ENCODE results near the gene CRYZ.
"Not testable (repeated sequence)": the region's sequence is repeated elsewhere in the genome, so short reads cannot be mapped to it uniquely, and the experiment has no call there.

CRYZ gene

GRCh38 chr1:74732071-74732946 is 541 bp downstream of the CRYZ start:
- H3K9me3 ChIP-seq (ENCODE audit: control insufficient read depth in 5 of 5, low read length in 5 of 5); H3K36me3 ChIP-seq (ENCODE audit: control insufficient read depth in 5 of 5, insufficient read depth in 5 of 5, low read length in 5 of 5); H3K27me3 ChIP-seq (ENCODE audit: control insufficient read depth in 5 of 5, insufficient read depth in 4 of 5, low read length in 5 of 5): not testable (repeated sequence)
- H3K4me1 ChIP-seq (ENCODE audit: control insufficient read depth in 5 of 5, insufficient read depth in 5 of 5, low read length in 5 of 5): peaks cover 7 to 49% (median 28%) of the 10 kb centered on the region in 5 donors
- peak overlapping the region; percentile 71 to 95 (median 81) for H3K9ac ChIP-seq (ENCODE audit: low read length in 5 of 5)
- peak overlapping the region; percentile 96 for H3K27ac ChIP-seq (ENCODE audit: low read depth, low read length)
- peak overlapping the region; percentile 83 to 100 (median 99) for H3K4me3 ChIP-seq (ENCODE audit: low read depth in 1 of 5, low read length in 5 of 5)

GRCh38 chr1:74731399-74732052 is 1.3 kb downstream of the CRYZ start:
- H3K27ac ChIP-seq (ENCODE audit: low read depth, low read length): no peak overlapping the region
- H3K4me3 ChIP-seq (ENCODE audit: low read depth in 1 of 5, low read length in 5 of 5): peak overlapping the region in 2 of 5 donors; percentile 35 to 42
- H3K9ac ChIP-seq (ENCODE audit: low read length in 5 of 5): peak overlapping the region in 2 of 5 donors; percentile 29 to 31
- H3K4me1 ChIP-seq (ENCODE audit: control insufficient read depth in 5 of 5, insufficient read depth in 5 of 5, low read length in 5 of 5): peaks cover 7 to 49% (median 28%) of the 10 kb centered on the region in 5 donors
- H3K36me3 ChIP-seq (ENCODE audit: control insufficient read depth in 5 of 5, insufficient read depth in 5 of 5, low read length in 5 of 5): no peaks in the 10 kb centered on the region
- H3K27me3 ChIP-seq (ENCODE audit: control insufficient read depth in 5 of 5, insufficient read depth in 4 of 5, low read length in 5 of 5): no peaks in the 10 kb centered on the region
- H3K9me3 ChIP-seq (ENCODE audit: control insufficient read depth in 5 of 5, low read length in 5 of 5): no peaks in the 10 kb centered on the region

DNA sequence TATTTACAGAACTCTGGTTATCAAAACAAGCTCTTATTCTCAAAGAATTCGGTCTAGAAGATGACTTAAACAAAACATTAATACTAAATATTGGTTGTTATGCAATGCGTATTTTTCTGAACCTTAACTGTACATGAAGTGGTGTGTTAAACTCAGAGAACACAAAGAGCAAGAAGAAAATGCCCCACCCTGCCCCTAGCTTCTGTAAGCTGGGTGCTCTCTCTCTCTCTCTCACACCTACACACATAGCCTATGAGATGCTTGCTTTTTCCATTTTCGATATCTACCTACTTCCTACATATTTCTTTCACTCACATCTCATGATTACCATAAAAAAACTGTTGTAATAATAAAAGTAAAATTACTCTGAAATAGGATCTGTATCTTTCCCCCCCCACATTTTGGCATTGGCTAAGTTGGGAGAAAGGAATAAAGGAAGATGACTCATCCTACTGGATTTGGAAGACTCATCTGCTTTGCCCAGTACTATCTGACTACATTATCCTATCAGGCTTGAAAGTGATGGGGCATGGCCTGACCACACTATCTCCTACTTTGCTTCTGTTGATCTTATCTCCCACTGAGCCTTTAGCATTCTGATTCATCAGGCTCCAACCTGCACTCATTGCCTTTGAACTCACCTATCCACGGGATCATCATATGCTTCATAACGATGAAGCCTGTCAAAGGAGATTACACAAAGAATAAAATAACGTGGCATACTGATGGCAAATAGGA is 2.9 kb downstream of the CRYZ start:
- H3K4me3 ChIP-seq (ENCODE audit: low read depth in 1 of 5, low read length in 5 of 5): no peak overlapping the region
- H3K9ac ChIP-seq (ENCODE audit: low read length in 5 of 5): no peak overlapping the region
- H3K4me1 ChIP-seq (ENCODE audit: control insufficient read depth in 5 of 5, insufficient read depth in 5 of 5, low read length in 5 of 5): peaks cover 7 to 49% (median 28%) of the 10 kb centered on the region in 5 donors
- peak overlapping the region; percentile 5 for H3K27ac ChIP-seq (ENCODE audit: low read depth, low read length)
- H3K36me3 ChIP-seq (ENCODE audit: control insufficient read depth in 5 of 5, insufficient read depth in 5 of 5, low read length in 5 of 5): peaks cover 0 to under 1% (median 0%) of the 10 kb centered on the region in 5 donors
- H3K9me3 ChIP-seq (ENCODE audit: control insufficient read depth in 5 of 5, low read length in 5 of 5): peaks cover 0 to 5% (median 0%) of the 10 kb centered on the region in 5 donors
- H3K27me3 ChIP-seq (ENCODE audit: control insufficient read depth in 5 of 5, insufficient read depth in 4 of 5, low read length in 5 of 5): no peaks in the 10 kb centered on the region

- Histone ChIP-seq H3K9me3 (ENCODE audit: control insufficient read depth in 5 of 5, low read length in 5 of 5) (peaks cover 0 to 5% (median 0%) of the 10 kb centered on the region in 5 donors), H3K27me3 (ENCODE audit: control insufficient read depth in 5 of 5, insufficient read depth in 4 of 5, low read length in 5 of 5) (no peaks in the 10 kb centered on the region), H3K4me3 (ENCODE audit: low read depth in 1 of 5, low read length in 5 of 5) (no peak overlapping the region), H3K9ac (ENCODE audit: low read length in 5 of 5) (peak overlapping the region in 1 of 5 donors; percentile 54), H3K4me1 (ENCODE audit: control insufficient read depth in 5 of 5, insufficient read depth in 5 of 5, low read length in 5 of 5) (peaks cover 7 to 41% (median 18%) of the 10 kb centered on the region in 5 donors), H3K36me3 (ENCODE audit: control insufficient read depth in 5 of 5, insufficient read depth in 5 of 5, low read length in 5 of 5) (peaks cover 0 to 9% (median 3%) of the 10 kb centered on the region in 5 donors), H3K27ac (ENCODE audit: low read depth, low read length) (peak overlapping the region; percentile 70)
Observed at GRCh38 chr1:74728736-74729135, 4.1 kb downstream of the CRYZ start.

- Histone ChIP-seq H3K36me3 (ENCODE audit: control insufficient read depth in 5 of 5, insufficient read depth in 5 of 5, low read length in 5 of 5) (peaks cover 21 to 30% (median 26%) of the 10 kb centered on the region in 5 donors), H3K4me3 (ENCODE audit: low read depth in 1 of 5, low read length in 5 of 5) (no peak overlapping the region), H3K27ac (ENCODE audit: low read depth, low read length) (no peak overlapping the region), H3K9ac (ENCODE audit: low read length in 5 of 5) (no peak overlapping the region), H3K4me1 (ENCODE audit: control insufficient read depth in 5 of 5, insufficient read depth in 5 of 5, low read length in 5 of 5) (peaks cover 0 to 20% (median 2%) of the 10 kb centered on the region in 5 donors), H3K9me3 (ENCODE audit: control insufficient read depth in 5 of 5, low read length in 5 of 5) (peaks cover 0 to 5% (median 0%) of the 10 kb centered on the region in 5 donors), H3K27me3 (ENCODE audit: control insufficient read depth in 5 of 5, insufficient read depth in 4 of 5, low read length in 5 of 5) (no peaks in the 10 kb centered on the region)
Observed at GRCh38 chr1:74726063-74726462, 6.8 kb downstream of the CRYZ start.

DNA sequence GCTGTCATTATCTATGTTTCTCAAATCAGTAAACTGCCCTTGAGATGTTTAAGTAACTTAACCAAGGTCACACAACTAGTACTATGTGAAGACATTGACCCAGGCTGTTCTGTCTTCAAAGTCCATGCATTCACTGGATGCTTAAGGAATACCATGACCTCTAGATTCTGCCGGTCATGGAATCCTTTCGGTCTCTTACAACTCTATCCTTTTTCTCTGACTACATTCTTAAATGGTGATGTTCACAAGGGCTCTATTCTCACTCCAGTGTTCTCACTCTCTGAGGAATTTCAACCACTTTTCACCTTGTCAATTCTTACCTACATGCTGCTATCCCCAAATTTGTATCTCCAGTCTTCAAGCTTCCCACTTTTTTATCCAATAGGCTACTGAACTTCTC is 15.2 kb downstream of the CRYZ start:
- H3K4me3 ChIP-seq (ENCODE audit: low read depth in 1 of 5, low read length in 5 of 5): no peak overlapping the region
- no peak overlapping the region for H3K9ac ChIP-seq (ENCODE audit: low read length in 5 of 5)
- no peaks in the 10 kb centered on the region for H3K4me1 ChIP-seq (ENCODE audit: control insufficient read depth in 5 of 5, insufficient read depth in 5 of 5, low read length in 5 of 5)
- no peaks in the 10 kb centered on the region for H3K27me3 ChIP-seq (ENCODE audit: control insufficient read depth in 5 of 5, insufficient read depth in 4 of 5, low read length in 5 of 5)
- peaks cover 49 to 86% (median 81%) of the 10 kb centered on the region in 5 donors for H3K36me3 ChIP-seq (ENCODE audit: control insufficient read depth in 5 of 5, insufficient read depth in 5 of 5, low read length in 5 of 5)
- H3K9me3 ChIP-seq (ENCODE audit: control insufficient read depth in 5 of 5, low read length in 5 of 5): no peaks in the 10 kb centered on the region
- H3K27ac ChIP-seq (ENCODE audit: low read depth, low read length): no peak overlapping the region

GRCh38 chr1:74716822-74717221 is 16.0 kb downstream of the CRYZ start:
- Histone ChIP-seq H3K9ac (ENCODE audit: low read length in 5 of 5) (no peak overlapping the region), H3K4me3 (ENCODE audit: low read depth in 1 of 5, low read length in 5 of 5) (no peak overlapping the region), H3K36me3 (ENCODE audit: control insufficient read depth in 5 of 5, insufficient read depth in 5 of 5, low read length in 5 of 5) (peaks cover 43 to 84% (median 80%) of the 10 kb centered on the region in 5 donors), H3K27me3 (ENCODE audit: control insufficient read depth in 5 of 5, insufficient read depth in 4 of 5, low read length in 5 of 5) (no peaks in the 10 kb centered on the region), H3K4me1 (ENCODE audit: control insufficient read depth in 5 of 5, insufficient read depth in 5 of 5, low read length in 5 of 5) (no peaks in the 10 kb centered on the region), H3K9me3 (ENCODE audit: control insufficient read depth in 5 of 5, low read length in 5 of 5) (no peaks in the 10 kb centered on the region), H3K27ac (ENCODE audit: low read depth, low read length) (no peak overlapping the region)

- H3K4me3 ChIP-seq (ENCODE audit: low read depth in 1 of 5, low read length in 5 of 5): no peak overlapping the region
- no peaks in the 10 kb centered on the region for H3K9me3 ChIP-seq (ENCODE audit: control insufficient read depth in 5 of 5, low read length in 5 of 5)
- H3K9ac ChIP-seq (ENCODE audit: low read length in 5 of 5): no peak overlapping the region
- H3K27ac ChIP-seq (ENCODE audit: low read depth, low read length): no peak overlapping the region
- H3K27me3 ChIP-seq (ENCODE audit: control insufficient read depth in 5 of 5, insufficient read depth in 4 of 5, low read length in 5 of 5): no peaks in the 10 kb centered on the region
- peaks cover 40 to 84% (median 77%) of the 10 kb centered on the region in 5 donors for H3K36me3 ChIP-seq (ENCODE audit: control insufficient read depth in 5 of 5, insufficient read depth in 5 of 5, low read length in 5 of 5)
- H3K4me1 ChIP-seq (ENCODE audit: control insufficient read depth in 5 of 5, insufficient read depth in 5 of 5, low read length in 5 of 5): no peaks in the 10 kb centered on the region
Observed at GRCh38 chr1:74715806-74716205, 17.0 kb downstream of the CRYZ start.

- H3K9me3 ChIP-seq (ENCODE audit: control insufficient read depth in 5 of 5, low read length in 5 of 5): no peaks in the 10 kb centered on the region
- H3K4me3 ChIP-seq (ENCODE audit: low read depth in 1 of 5, low read length in 5 of 5): no peak overlapping the region
- no peaks in the 10 kb centered on the region for H3K27me3 ChIP-seq (ENCODE audit: control insufficient read depth in 5 of 5, insufficient read depth in 4 of 5, low read length in 5 of 5)
- no peak overlapping the region for H3K27ac ChIP-seq (ENCODE audit: low read depth, low read length)
- H3K36me3 ChIP-seq (ENCODE audit: control insufficient read depth in 5 of 5, insufficient read depth in 5 of 5, low read length in 5 of 5): peaks cover 34 to 82% (median 71%) of the 10 kb centered on the region in 5 donors
- no peak overlapping the region for H3K9ac ChIP-seq (ENCODE audit: low read length in 5 of 5)
- H3K4me1 ChIP-seq (ENCODE audit: control insufficient read depth in 5 of 5, insufficient read depth in 5 of 5, low read length in 5 of 5): no peaks in the 10 kb centered on the region
Observed at GRCh38 chr1:74715236-74715502, 17.7 kb downstream of the CRYZ start.

All from subcutaneous abdominal adipose tissue (tissue), 5 donors.